GM12801 (cell line): Measurements from ENCODE around the gene RRH.

Source experiments
- TF ChIP-seq, protein P1 (sequence below): IDR thresholded peaks from one replicate; pipeline ENCODE4 v1.5.1; 2011; ENCODE audit warnings: control low read depth; ENCODE audit not compliant: insufficient read length; ENCODE audit errors: extremely low read depth

RRH gene

DNA sequence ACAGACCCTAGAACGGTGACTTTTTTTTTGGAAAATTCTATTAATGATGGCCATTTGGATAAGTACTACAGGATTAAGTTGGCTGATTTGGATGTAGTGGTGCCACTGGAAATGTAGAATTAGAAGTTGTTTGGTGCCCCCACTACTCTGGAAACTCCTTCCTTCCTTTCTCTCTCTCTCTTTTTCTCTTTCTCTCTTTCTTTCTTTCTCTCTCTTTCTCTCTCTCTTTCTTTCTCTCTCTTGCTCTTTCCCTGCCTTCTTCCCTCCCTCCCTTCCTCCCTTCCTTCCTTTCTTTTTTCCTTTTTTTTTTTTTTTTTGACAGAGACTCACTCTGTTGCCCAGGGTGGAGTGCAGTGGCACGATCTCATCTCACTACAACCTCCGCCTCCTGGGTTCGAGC, 9.5 kb upstream of the RRH start:
- TF ChIP-seq, protein P1, sequence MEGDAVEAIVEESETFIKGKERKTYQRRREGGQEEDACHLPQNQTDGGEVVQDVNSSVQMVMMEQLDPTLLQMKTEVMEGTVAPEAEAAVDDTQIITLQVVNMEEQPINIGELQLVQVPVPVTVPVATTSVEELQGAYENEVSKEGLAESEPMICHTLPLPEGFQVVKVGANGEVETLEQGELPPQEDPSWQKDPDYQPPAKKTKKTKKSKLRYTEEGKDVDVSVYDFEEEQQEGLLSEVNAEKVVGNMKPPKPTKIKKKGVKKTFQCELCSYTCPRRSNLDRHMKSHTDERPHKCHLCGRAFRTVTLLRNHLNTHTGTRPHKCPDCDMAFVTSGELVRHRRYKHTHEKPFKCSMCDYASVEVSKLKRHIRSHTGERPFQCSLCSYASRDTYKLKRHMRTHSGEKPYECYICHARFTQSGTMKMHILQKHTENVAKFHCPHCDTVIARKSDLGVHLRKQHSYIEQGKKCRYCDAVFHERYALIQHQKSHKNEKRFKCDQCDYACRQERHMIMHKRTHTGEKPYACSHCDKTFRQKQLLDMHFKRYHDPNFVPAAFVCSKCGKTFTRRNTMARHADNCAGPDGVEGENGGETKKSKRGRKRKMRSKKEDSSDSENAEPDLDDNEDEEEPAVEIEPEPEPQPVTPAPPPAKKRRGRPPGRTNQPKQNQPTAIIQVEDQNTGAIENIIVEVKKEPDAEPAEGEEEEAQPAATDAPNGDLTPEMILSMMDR, result no peak

DNA sequence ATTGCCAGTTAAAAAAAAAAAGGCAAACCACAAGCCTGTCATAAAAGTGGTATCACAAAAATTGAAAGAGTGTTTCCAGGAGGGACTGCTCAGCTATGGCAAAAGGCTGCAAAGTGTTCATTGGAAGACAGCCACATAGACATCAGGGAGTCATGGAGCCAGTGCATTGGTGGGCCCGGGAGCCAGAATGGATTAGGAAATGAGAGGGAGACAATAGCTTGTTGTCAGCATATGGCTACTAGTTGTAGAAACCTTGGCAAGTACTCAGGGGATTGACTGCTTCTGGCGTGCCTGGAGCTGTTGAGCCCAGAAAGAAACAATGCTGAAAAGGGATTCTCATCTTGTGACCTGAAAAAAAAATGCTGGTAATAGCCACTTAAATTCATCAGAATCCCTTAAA, 7.2 kb upstream of the RRH start:
- TF ChIP-seq, protein P1, result no peak

DNA sequence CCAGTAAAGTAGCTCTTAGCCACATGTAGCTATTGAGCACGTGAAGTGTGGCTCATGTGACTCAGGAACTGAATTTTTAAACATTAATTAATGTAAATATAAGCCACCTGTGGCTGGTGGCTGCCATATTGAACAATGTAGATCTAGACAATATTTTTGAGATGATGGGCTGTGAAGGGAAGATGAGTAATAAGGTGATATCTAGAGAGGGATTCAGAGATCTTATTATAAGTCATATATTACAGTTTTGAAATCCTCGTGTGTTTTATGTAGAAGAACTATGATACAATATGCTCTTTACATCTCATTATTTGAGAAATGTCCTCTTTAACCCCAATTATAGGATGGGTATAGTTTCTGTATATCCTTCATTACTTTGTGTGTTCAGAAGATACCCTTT, 6.6 kb upstream of the RRH start:
- TF ChIP-seq, protein P1, result no peak

DNA sequence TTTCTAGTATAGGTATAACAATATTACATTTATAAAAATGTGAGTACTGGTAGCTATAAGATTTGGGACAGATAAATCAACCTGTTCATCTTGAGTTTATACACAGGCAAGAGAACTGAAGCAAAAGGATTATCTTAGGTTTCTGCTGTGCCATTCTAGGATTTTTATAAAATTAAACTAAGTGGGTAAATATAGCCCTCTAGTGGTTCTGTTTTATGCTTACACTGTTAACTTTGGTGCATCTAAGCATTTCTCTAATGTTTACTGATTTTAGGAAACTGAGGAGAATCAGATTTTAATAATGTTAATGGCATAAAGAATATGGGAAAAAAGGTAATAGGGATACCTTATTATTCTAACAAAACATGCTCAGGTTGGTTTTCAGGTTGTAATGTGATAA, 1.1 kb upstream of the RRH start:
- TF ChIP-seq, protein P1, result no peak

DNA sequence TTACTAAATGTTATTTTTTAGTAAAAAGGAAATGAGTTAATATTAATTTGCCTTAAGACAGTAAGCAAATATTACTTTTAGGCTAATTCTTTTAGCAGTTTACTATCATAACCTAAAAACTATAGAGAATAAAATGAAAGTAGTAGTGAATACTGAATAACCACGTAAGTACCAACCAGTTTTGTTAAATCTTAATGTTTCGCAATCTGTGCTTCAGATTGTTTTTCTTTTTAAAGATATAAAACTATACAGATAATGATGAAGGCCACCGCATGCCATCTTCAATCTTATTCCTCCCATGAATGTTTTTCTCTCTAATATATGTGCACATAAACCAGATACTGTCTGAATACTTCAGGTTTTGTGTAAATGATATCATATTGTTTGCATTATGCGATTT, 6.0 kb downstream of the RRH start:
- TF ChIP-seq, protein P1, result no peak

DNA sequence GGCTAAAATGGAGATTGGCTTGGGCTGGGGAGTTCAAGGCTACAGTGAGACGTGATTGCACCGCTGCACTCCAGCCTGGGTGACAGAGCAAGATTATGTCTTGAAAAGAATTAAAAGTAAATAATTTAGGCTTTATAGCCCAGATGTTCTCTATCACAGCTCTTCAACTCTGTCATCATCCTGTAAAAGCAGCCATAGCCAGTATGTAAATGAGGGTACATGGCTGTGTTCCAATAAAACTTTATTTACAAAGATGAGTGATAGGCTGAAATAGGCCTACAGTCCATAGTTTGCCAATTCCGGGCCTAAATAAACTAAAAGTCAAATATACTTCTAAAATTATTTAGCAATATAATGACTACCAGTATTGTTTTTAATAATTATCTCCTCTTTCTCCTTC, 9.2 kb downstream of the RRH start:
- TF ChIP-seq, protein P1, result no peak

DNA sequence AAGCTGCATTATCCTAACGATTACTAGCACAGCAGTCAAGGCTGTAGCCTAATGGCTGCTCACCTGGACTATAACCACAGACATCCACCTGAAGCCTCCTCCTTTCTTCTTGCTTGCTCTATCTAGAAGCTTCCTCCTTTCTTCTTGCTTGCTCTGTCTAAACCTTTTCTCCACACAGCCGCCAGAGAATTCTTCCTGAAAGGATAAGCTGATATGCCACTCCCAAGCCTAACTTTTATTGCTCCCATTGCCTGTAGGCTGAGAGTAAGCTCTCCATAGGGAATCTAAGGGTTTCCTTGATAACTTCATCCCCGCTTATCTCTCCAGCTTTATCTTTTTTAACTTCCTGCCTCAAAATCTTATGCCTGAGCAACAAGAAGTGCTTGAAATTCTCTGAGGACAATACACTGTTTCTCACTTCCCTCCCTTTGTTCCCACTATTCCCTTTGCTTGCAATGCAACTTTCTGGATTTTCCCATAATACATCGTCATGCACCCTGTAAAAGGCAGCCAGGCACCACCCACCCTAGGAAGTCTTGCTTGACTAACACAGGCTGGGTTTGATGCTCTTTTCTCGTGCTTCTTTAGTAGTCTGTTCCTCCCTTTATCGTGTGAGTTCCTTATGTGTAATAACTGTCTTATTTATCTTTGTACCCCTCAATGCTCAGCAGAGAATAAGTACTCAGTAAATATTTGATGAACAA, 18.8 kb downstream of the RRH start:
- TF ChIP-seq, protein P1, result no peak

DNA sequence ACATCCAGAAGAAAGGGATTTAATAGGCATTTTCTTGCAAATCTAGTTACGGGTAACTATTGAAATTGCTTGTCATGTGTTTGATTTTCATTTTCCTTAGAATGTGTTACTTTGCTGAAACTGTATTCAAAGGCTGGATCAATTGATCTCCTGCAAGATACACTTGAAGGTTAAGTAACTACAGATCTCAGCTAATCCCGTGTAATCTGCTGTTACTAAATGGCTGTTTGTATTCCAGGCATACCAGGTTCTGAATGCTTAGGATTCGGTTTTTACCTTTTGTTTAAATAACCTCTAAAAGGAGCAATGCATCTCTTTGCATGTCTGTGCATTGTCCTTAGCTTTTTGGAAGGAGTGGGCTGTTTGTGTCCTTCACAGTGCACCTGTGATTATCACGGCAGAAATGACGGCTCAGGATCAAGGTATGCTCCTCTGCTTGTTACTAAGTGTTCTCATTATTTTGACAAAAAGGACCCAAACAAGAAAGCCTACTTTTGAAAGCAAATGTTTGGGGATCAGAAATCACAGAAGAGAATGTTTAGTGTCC, 20.2 kb downstream of the RRH start, which contains the start of gene LRIT3:
Gene LRIT3 (plus strand): TSS at position 212 of the 547 bp plus-strand sequence. CDS start 95 bp downstream, at position 307.
- TF ChIP-seq, protein P1, result no peak
